Cardiac muscle cell (in vitro differentiated cells and primary cell): Measurements from ENCODE around the gene NOL4L. TPM values are rescaled to one million over a fixed set of nuclear protein-coding genes. Genes with fewer than 3 reads are reported as not detected.
A peak's percentile ranks its signal among the peaks of the same experiment; 100 is the strongest.

Experiments
- DNase-seq, 2 donors: peaks; one replicate each; pipeline versions ENCODE4 v3.0.0 to v3.0.0-alpha.2; 2010 to 2017; ENCODE audit warnings: low read depth in 1 of 2, low spot score in 1 of 2
- H3K27ac ChIP-seq: fragments of 200-600 bp; sonication (generic); 2 replicates; pipeline ENCODE4 v1.5.1; 2016
- H3K27me3 ChIP-seq: fragments of 200-600 bp; sonication (generic); 2 replicates; pipeline ENCODE4 v1.6.0; 2016; ENCODE audit warnings: control low read depth
- H3K36me3 ChIP-seq: fragments of 200-600 bp; sonication (generic); 2 replicates; pipeline ENCODE4 v1.5.1; 2016; ENCODE audit warnings: control low read depth
- H3K4me1 ChIP-seq: fragments of 200-600 bp; sonication (generic); 2 replicates; pipeline ENCODE4 v1.8.1; 2017; ENCODE audit warnings: low read depth, mild to moderate bottlenecking, mixed run types
- H3K4me3 ChIP-seq: fragments of 200-600 bp; sonication (generic); 2 replicates; pipeline ENCODE4 v1.5.1; 2016; ENCODE audit warnings: mild to moderate bottlenecking
- H3K9me3 ChIP-seq: fragments of 200-600 bp; sonication (generic); 2 replicates; pipeline ENCODE4 v1.5.1; 2017; ENCODE audit warnings: low read depth, mild to moderate bottlenecking, control low read depth
- CTCF ChIP-seq: IDR thresholded peaks from 2 replicates; pipeline ENCODE4 v1.5.1; 2012; ENCODE audit warnings: low read depth, mild to moderate bottlenecking, low read length
- polyA plus RNA-seq: library from polyadenylated mRNA; unstranded; fragments of >200 nt; fragmentation: Nextera tagmentation; extraction: Ambion mirVana; gene quantifications from 2 replicates; pipeline ENCODE4 v1.2.1, GENCODE V29; 2016
- total RNA-seq: library from RNA; depleted of rRNA; stranded (reverse); fragments of >200 nt; gene quantifications from 2 replicates; pipeline ENCODE4 v1.2.3, GENCODE V29; 2016

Gene NOL4L
- total and polyA plus RNA-seq, 2 experiments from 2014 or later, result 29.9 to 42.9 TPM

DNA sequence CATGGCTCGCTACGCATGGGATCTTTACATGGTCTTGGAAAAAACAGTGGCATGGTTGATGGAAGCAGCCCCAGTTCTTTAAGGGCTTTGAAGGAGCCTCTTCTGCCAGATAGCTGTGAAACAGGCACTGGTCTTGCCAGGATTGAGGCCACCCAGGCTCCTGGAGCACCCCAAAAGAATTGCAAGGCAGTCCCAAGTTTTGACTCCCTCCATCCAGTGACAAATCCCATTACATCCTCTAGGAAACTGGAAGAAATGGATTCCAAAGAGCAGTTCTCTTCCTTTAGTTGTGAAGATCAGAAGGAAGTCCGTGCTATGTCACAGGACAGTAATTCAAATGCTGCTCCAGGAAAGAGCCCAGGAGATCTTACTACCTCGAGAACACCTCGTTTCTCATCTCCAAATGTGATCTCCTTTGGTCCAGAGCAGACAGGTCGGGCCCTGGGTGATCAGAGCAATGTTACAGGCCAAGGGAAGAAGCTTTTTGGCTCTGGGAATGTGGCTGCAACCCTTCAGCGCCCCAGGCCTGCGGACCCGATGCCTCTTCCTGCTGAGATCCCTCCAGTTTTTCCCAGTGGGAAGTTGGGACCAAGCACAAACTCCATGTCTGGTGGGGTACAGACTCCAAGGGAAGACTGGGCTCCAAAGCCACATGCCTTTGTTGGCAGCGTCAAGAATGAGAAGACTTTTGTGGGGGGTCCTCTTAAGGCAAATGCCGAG is 148.8 kb downstream of the NOL4L start:
- no peaks in the 10 kb centered on the region for H3K27me3 ChIP-seq
- DNase-seq, result no peak
- H3K27ac ChIP-seq, result no peak overlapping the region
- peaks cover 43% of the 10 kb centered on the region for H3K36me3 ChIP-seq
- no peak overlapping the region for H3K4me3 ChIP-seq
- TF ChIP-seq CTCF, result no peak
- no peaks in the 10 kb centered on the region for H3K9me3 ChIP-seq
- H3K4me1 ChIP-seq, result peaks cover 19% of the 10 kb centered on the region

GRCh38 chr20:32435449-32436107 is 149.6 kb downstream of the NOL4L start:
- DNase-seq, result no peak
- no peak overlapping the region for H3K4me3 ChIP-seq
- peaks cover 48% of the 10 kb centered on the region for H3K36me3 ChIP-seq
- no peak overlapping the region for H3K27ac ChIP-seq
- no peak for TF ChIP-seq CTCF
- H3K4me1 ChIP-seq, result peaks cover 19% of the 10 kb centered on the region
- H3K27me3 ChIP-seq, result no peaks in the 10 kb centered on the region
- H3K9me3 ChIP-seq, result no peaks in the 10 kb centered on the region

GRCh38 chr20:32434434-32434833 is 150.7 kb downstream of the NOL4L start:
- H3K36me3 ChIP-seq, result peaks cover 60% of the 10 kb centered on the region
- peak overlapping the region; percentile 89 for H3K27ac ChIP-seq
- H3K27me3 ChIP-seq, result no peaks in the 10 kb centered on the region

GRCh38 chr20:32433311-32434021 is 151.7 kb downstream of the NOL4L start:
- no peak overlapping the region for H3K4me3 ChIP-seq
- H3K9me3 ChIP-seq, result no peaks in the 10 kb centered on the region
- peak in 1 of 2 donors; percentile 33 for DNase-seq
- H3K36me3 ChIP-seq, result peaks cover 69% of the 10 kb centered on the region
- H3K27ac ChIP-seq, result peak overlapping the region; percentile 89
- H3K27me3 ChIP-seq, result no peaks in the 10 kb centered on the region
- no peak for TF ChIP-seq CTCF
- H3K4me1 ChIP-seq, result peaks cover 23% of the 10 kb centered on the region

More at GRCh38 chr20:32434434-32434833, 150.7 kb downstream of the NOL4L start:
- Histone ChIP-seq H3K4me1 (peaks cover 19% of the 10 kb centered on the region), H3K4me3 (no peak overlapping the region), H3K9me3 (no peaks in the 10 kb centered on the region)
- no peak for DNase-seq
- TF ChIP-seq CTCF, result no peak

DNA sequence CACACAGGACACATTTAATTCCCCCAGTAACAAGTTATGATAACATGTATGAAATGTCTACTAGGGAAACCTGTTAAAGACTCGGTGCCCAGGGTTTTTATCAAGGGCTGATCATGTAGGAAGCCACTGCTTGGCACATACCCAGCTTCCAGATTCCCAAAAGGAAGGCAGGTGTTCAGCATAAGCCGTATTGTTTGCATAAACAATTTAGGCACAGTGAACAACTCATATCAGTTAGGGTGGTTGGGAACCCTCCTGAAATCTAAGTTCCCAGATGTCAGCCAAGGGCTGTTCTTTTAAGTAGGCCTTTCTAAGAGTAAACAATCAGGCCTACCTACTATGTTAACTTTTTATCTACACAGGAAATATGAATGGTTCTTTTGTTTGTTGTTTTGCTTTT is 152.9 kb downstream of the NOL4L start:
- no peak for TF ChIP-seq CTCF
- Histone ChIP-seq H3K9me3 (no peaks in the 10 kb centered on the region), H3K36me3 (peaks cover 68% of the 10 kb centered on the region), H3K27ac (peak overlapping the region; percentile 89), H3K27me3 (no peaks in the 10 kb centered on the region), H3K4me1 (peaks cover 23% of the 10 kb centered on the region), H3K4me3 (no peak overlapping the region)
- DNase-seq, result no peak
